Activated CD4-positive, alpha-beta T cell treated with anti-CD3 and anti-CD28 coated beads for 24 hours (primary cell): ENCODE measurements around the gene FGF11.
"Not testable (repeated sequence)": the region's sequence is repeated elsewhere in the genome, so short reads cannot be mapped to it uniquely, and the experiment has no call there.

Source experiments
- DNase-seq, 2 donors: peaks; one replicate each; pipeline ENCODE4 v3.0.0-alpha.2; 2020; ENCODE audit warnings: low read depth in 2 of 2

The FGF11 gene

DNA sequence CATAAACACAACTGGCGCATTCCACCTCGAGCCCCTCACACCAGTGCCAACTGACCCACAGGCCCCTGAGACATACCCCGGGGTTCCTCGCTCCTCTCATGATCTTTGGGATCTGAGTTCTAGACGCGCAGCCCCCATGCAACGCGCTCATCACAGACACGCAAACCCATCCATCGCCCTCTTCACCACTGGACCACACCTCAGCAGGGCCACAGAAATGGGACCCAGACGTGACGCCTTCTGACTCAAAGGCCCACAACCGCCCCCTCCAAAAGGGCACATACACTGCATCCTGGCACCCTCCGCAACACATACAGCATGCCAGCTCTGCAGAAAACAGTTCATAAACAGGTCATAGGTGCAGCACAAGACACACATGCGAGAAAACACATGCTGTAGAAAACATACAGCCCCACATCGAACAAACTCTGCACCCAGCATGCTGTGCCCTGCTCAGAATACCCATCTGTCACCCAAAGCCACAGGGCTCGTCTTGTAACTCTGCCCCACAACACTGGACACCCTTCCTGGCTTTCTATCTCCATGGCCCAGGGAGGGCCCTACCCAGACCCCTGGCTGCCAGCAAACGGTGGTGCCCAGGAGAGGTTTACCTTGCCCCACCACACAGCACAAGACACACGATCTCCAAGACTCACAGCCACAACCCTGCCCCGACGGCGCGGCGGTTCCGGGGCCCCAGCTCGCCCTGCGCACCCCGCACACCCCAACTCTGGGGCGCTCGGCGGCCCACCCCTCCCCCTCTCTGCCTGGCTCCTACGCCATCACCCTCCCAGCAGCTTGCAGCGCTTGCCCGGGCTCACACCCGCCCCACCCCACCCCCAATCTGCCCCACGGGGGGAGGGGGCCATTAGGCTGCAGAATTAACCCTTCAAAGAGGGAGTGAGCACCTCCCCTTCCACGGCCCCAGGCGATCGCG, 39.2 kb downstream of the FGF11 start:
- DNase-seq, result peak; percentile 27 to 43

DNA sequence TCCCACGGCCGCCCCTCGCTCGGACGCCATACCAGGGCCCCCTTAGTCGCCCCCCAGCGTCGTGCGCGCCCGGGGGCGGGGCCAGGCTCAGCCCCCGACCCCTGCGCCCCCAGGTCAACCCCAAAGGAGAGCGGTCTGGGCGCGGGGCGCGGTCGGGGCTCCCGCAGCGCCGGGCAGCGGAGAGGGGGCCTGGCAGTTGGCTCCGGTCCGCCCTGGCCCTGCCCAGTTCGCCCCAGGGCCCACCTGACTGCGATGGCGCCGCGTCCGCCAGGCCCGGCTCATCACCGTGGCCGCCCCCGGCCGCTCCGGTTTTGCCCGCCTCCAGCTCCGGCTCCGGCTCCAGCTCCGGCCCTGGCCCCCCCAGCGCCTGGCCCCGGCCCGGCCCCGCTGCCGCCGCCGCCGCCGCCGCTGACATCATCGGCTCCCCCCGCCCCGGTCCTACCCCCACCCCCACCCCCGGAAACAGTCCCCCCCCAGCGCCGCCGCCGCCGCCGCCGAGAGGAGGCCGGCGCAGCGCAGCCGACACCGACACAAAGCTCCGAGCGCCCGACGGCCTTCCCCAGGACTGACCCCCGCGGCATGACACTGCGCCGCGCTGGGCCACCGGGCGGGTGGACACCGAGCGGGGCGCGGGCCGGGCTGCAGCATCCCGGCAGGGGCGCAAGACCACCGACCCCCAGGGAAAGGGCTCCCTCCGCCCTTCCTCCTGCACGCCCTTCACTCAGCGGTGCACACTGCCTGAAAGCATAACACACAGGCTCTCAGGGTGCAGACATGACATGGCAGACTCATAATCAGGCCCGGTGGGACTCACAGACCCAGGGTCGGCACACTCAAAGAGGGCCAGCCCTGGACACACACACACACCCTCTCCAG, 40.1 kb downstream of the FGF11 start, which contains the start of gene ZBTB4:
ZBTB4 (minus strand) TSS at position 419 of the 876 bp plus-strand sequence. CDS start 12,830 bp downstream, outside the sequence.
- peak; percentile 44 to 45 for DNase-seq

DNA sequence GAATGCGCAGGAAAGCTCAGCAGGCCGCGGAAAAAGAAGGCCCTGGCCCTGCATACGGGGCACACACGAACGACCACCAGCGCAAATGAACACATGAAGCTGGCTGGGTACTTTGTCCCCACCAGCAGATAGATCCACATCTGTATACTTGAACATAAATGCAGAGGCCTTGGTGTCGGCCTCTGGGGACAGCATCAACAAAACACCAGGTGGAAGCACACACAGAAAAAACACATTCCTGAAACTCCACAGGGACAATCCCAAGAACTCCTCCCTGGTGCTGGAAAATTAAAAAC, 40.7 kb downstream of the FGF11 start:
- no peak for DNase-seq

DNA sequence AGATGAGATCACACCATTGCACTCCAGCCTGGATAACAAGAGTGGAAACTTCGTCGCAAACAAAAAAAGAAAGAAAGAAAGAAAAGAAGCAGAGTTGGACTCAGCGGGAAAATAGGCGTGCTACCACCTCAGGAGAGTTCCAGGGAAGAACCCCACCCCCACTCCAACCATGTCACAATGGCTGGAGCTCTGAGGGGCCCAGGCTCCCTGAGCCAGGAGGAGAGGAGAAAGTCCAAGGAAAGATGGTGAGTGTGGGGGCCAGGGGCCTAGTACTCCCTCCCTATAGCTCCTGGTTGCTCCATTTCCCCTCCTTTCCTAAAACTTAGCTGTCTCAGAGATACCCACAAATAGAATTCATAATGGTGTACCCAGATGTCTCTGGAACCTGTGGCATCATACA, 42.0 kb downstream of the FGF11 start, which contains the start of gene SLC35G6:
SLC35G6 (plus strand) TSS at position 172 of the 400 bp plus-strand sequence; CDS start at position 243, 71 bp downstream.
- DNase-seq, result not testable (repeated sequence)

DNA sequence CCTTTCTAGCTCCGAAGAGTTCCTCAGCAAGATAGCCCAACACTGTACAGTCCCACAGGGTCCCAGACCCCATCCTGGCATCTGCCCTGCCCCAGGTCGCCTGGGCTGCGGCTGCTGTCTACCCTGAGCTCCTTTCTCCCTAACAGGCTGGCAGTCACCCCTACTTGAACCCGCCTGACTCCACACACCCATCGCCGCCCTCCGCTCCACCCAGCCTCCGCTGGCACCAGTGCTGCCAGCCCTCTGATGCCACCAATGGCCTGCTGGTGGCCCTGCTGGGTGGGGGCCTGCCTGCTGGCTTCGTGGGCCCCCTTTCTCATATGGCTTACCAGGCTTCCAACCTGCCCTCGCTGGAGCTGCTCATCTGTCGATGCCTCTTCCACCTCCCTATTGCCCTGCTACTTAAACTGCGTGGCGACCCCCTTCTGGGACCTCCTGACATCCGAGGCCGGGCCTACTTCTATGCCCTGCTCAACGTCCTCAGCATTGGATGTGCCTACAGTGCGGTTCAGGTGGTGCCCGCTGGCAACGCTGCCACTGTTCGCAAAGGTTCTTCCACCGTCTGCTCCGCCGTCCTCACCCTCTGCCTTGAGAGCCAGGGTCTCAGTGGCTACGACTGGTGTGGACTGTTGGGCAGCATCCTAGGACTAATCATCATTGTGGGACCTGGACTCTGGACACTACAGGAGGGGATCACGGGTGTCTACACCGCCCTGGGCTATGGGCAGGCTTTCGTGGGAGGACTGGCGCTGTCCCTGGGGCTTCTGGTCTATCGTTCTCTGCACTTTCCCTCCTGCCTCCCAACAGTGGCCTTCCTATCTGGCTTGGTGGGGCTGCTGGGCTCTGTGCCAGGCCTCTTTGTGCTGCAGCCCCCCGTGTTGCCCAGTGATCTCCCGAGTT, 42.8 kb downstream of the FGF11 start:
- not testable (repeated sequence) for DNase-seq

DNA sequence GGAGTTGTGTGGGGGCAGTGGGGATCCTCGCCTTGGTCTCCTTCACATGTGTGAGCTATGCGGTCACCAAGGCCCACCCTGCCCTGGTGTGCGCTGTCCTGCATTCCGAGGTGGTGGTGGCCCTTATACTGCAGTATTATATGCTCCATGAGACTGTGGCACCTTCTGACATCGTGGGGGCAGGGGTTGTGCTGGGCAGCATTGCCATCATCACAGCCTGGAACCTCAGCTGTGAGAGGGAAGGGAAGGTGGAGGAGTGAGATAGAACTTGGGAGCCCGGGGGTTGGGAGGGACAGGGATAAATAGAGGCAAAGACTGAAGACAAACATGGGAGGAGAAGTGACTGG, 43.4 kb downstream of the FGF11 start:
- not testable (repeated sequence) for DNase-seq

DNA sequence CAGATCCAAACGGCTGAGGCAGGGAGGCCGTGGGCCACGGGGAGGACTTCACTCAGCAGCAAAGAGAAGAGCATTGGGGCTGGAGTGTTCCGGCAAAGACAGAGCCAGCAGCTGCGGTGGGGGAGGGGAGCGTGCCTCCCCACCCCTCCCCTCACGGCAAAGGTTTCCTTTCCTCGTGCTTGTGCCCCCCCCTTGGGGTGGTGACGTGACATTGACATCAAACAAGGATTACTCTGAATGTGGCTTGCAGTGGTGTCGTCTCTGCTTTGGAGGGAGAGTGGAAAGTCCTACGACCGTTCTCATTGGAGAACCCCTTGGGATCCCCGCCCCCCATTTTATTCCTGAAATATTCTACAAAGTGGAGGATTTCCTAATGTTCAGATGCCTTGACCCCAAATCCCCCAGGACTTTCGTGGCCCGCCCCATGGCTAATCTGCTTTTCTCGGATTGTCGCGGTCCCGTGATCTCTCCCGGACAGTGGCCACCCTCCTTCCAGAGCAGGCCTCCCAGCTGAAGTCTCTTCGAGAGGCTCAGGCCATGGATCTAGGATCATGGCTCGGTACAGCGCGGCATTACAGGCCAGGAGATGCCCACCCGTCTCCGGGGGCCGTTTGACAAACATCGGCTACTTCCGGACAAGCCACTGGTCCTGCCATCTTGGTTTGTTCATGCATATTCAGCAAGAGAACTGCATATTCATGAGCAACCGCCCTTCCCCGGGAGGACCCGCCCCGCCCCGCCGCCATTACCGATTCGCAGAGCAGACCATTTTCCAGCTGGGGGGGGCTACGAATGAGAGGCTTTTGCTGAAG, 44.1 kb downstream of the FGF11 start:
- DNase-seq, result peak; percentile 82 to 94

DNA sequence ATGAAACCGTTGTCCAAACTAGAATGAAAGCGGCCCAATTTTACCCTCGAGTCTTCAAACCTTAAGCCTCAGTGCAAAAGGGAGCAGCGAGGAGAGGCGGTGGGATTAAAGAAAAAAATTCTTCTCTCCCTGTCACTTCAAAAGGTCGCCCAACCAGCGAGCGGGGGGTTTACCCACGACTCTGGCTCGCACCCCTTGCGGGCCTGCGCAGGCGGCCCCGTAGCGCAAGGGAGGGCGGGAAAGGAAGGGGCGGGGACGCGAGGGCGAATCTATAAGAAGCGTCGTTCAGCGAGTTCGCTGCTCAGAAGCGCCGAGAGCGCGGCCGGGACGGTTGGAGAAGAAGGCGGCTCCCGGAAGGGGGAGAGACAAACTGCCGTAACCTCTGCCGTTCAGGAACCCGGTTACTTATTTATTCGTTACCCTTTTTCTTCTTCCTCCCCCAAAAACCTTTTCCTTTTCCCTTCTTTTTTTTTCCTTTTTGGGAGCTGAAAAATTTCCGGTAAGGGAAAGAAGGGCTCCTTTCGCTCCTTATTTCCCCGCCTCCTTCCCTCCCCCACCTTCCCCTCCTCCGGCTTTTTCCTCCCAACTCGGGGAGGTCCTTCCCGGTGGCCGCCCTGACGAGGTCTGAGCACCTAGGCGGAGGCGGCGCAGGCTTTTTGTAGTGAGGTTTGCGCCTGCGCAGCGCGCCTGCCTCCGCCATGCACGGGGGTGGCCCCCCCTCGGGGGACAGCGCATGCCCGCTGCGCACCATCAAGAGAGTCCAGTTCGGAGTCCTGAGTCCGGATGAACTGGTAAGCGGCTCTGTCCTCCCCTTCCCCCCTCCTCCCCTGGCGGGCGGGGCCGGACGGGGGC, 45.0 kb downstream of the FGF11 start, which contains the start of gene POLR2A:
POLR2A (plus strand) TSS at position 300 of the 852 bp plus-strand sequence.
- DNase-seq, result peak; percentile 94 to 98

DNA sequence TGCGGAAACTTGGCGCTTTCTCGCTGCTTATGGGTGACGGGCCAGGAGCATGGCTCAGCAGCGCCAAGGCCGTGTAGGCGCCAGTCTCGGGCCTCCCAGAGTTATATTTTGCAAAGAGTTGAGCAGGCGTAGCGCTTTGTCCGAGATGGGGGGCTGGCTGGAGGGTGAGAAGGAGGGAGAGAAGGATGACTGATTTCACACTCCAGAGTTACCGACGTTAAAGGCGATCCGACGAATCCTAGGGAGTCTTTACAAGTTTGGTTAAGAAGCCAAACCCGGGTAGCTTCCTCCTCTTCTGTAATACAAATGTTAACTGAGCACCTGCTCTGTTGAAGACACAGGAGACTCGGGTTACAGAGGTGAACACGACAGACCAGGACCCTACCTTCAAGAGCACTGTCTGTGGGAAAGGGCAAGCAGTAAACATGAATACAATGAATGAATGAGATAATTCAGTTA, 45.6 kb downstream of the FGF11 start:
- no peak for DNase-seq

DNA sequence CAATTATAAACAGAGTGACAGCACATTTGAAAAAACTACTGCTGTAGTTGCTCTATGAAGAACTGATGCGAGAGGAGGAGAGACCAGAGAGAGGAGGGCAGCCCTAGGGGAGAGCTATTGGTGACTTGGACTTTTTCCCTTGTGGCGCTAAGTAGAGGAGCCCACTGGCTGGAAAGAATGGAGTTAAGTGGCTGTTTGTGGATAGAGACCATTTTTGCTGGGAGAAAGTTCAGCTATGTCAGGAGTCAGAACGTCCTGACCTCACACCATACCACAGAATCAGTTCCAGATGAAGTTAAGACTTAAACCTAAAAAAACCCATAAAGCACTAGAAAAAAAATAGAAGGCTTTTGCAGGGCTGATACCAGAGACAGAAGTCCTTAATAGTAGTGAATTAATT, 46.9 kb downstream of the FGF11 start:
- no peak for DNase-seq

DNA sequence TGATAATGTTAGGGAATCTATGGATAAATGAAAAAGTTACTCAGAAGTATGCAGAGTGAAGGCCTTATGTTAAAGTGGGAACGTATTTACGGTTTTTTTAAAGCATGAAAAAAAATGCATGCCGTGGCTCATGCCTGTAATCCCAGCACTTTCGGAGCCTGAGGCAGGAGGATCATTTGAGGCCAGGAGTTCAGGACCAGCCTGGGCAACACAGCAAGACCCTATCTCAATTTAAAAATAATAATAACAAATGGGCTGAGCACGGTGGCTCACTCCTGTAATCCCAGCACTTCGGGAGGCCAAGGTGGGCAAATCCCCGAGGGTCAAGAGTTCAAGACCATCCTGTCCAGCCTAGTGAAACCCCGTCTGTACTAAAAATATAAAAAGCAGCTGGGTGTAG, 50.8 kb downstream of the FGF11 start:
- no peak for DNase-seq

DNA sequence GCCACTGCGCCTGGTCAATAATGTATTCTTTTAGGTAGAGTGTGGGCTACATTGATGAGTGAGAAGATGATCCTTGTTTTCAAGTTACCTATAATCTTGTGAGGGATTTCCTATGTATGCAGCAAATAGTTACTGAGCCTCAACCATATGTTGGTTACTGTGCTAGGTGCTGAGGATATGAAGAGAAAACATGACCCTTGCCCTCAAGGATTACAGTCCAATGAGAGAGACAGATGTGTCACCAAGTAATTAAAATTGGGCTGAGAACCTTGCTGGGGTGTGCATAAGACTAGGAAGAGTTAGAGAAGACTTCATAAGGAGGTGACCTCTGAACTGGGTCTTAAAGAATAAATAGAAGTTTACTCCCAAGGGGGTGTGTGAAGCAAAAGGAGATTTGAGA, 52.3 kb downstream of the FGF11 start:
- no peak for DNase-seq

DNA sequence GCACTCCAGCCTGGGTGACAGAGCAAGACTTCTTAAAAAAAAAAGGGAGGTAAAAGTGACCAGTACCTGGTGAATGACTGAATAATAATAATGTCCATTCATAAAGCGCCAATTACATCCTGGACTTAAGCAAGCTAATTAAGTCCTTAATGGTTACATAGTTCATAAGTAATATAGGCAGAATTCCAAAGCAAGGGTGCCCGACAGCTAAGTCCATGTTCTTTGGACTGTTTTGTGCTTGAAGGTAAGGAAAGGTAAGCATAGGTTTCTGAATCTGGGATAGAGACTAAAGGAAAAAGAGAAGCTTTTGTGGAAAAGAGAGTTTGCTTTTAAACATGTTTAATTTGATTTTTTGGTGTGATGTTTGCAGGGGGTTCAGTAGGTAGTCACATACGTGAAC, 54.6 kb downstream of the FGF11 start:
- no peak for DNase-seq
